VCaP (cell line): ENCODE measurements around the gene TGM5.
A peak's percentile ranks its signal among the peaks of the same experiment; 100 is the strongest.
"Not testable (repeated sequence)": the region's sequence is repeated elsewhere in the genome, so short reads cannot be mapped to it uniquely, and the experiment has no call there.

Experiments used
- H3K27ac ChIP-seq: fragments of 450-650 bp; 2 replicates; pipeline ENCODE4 v1.5.1; 2017
- TF ChIP-seq, protein P1 (sequence below): fragments of 450-650 bp; conservative IDR thresholded peaks from 2 replicates; pipeline ENCODE4 v1.5.1; 2017; ENCODE audit warnings: mild to moderate bottlenecking, moderate library complexity

The TGM5 gene

GRCh38 chr15:43293432-43293831 lies 26.7 kb upstream of the TGM5 start:
- H3K27ac ChIP-seq: no peak overlapping the region
- TF ChIP-seq, protein P1, sequence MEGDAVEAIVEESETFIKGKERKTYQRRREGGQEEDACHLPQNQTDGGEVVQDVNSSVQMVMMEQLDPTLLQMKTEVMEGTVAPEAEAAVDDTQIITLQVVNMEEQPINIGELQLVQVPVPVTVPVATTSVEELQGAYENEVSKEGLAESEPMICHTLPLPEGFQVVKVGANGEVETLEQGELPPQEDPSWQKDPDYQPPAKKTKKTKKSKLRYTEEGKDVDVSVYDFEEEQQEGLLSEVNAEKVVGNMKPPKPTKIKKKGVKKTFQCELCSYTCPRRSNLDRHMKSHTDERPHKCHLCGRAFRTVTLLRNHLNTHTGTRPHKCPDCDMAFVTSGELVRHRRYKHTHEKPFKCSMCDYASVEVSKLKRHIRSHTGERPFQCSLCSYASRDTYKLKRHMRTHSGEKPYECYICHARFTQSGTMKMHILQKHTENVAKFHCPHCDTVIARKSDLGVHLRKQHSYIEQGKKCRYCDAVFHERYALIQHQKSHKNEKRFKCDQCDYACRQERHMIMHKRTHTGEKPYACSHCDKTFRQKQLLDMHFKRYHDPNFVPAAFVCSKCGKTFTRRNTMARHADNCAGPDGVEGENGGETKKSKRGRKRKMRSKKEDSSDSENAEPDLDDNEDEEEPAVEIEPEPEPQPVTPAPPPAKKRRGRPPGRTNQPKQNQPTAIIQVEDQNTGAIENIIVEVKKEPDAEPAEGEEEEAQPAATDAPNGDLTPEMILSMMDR: no peak

- no peak overlapping the region for H3K27ac ChIP-seq
- TF ChIP-seq, protein P1: no peak
Observed at GRCh38 chr15:43292375-43293078, 25.8 kb upstream of the TGM5 start.

DNA sequence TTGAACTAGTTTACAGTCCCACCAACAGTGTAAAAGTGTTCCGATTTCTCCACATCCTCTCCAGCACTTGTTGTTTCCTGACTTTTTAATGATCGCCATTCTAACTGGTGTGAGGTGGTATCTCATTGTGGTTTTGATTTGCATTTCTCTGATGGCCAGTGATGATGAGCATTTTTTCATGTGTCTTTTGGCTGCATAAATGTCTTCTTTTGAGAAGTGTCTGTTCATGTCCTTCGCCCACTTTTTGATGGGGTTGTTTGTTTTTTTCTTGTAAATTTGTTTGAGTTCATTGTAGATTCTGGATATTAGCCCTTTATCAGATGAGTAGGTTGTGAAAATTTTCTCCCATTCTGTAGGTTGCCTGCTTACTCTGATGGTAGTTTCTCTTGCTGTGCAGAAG lies 22.9 kb upstream of the TGM5 start:
- H3K27ac ChIP-seq: not testable (repeated sequence)

DNA sequence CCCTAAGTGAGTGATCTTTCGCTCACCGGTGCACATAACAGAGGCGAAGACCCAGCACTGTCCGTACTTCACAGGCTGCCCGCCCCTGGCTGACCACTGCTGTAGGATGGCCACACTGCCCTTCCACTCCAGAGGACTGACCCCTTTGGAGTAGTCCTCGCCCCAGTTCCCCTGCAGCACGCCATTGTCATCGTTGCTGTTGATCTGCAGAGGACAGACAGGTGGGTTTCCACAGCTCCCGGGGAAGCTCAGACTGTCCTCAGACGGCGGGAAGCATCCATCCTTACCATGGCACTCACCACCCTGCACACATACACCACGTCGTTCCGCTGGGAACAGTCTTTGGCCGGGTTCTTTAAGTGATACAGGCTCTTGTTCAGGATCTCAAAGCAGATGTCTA lies 20.5 kb upstream of the TGM5 start:
- no peak overlapping the region for H3K27ac ChIP-seq
- TF ChIP-seq, protein P1: no peak

DNA sequence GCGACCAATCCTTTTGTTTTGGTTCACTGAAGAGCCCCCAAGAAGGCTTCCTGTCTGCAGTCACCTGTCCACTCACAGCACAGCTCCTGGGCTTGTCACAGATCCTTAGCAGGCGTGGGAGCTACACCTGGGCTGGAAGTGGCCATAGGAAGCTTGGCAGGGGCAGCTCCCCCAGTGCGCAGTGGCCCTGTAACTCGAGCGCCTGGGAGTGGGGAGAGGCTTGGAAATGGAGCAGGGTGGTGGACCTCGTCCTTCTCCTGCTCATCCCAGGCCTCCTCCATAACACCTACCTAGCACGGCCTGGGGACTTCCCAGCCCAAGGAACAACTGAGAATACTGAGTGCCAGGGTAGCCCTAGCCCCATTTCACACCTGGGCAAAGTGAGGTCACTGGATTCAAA lies 19.3 kb upstream of the TGM5 start:
- TF ChIP-seq, protein P1: no peak
- no peak overlapping the region for H3K27ac ChIP-seq

DNA sequence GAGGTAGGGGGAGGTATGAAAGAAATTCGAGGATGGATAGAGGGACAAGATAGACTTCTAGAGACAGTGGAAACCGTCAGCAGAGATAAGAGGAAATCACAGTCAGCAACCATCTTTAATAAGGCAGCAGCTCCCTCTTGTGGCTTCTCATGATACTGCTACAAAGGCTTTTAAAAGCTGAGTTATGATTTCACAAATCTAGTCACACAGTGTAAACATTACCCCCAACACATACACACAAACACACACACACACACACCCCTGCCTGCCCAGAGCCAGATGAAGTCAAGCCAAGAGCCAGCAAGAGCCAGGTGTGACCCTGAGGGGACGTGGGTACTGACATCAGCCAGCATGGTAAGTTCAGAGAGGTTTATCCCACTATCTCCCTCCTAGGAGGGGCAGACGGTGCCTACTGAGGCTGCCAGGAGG lies 18.9 kb upstream of the TGM5 start:
- TF ChIP-seq, protein P1: peak; percentile 82
- no peak overlapping the region for H3K27ac ChIP-seq

GRCh38 chr15:43283526-43283925 lies 16.8 kb upstream of the TGM5 start:
- TF ChIP-seq, protein P1: no peak
- no peak overlapping the region; the same call in 1 of the 2 replicates for H3K27ac ChIP-seq

DNA sequence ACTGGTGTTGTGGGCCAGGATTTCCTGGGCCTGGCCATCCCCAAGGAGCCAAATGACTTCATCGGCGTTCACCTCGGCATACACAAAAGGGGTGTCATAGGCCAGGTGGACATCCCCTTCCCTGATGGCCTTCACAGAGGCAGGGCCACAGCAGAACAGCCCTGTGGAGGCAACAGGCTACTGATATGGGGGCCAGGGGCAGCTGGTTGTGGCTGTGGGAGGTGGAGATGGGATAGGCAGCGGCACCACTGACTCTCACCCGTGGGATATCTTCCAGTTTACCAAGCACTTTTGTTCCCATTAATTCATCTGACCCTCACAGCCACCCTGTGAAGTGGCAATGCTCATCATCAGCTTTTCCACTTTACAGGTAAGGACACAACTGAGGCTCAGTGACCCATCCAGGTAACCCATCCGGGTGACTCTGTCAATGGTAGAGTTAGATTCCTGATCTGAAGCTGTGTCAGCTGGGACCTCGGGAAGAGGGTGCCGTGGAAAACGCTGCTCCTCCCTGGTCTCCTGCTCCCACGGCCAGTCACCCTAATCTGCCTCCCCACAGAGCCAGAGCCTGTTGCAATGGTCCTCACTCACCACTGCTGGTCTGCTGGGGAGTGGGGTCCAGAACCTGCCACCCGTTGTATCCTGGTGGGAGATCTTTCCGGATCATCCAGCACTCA lies 15.3 kb upstream of the TGM5 start:
- H3K27ac ChIP-seq: no peak overlapping the region
- TF ChIP-seq, protein P1: no peak
